NCI-H1694 (cell line): Measurements from ENCODE around the gene APEH.
"Not testable (repeated sequence)": the region's sequence is repeated elsewhere in the genome, so short reads cannot be mapped to it uniquely, and the experiment has no call there.

Experiments used
- DNase-seq: peaks from one replicate; lab custom pipeline; 2025; lab: John Stamatoyannopoulos, UW

Gene APEH

DNA sequence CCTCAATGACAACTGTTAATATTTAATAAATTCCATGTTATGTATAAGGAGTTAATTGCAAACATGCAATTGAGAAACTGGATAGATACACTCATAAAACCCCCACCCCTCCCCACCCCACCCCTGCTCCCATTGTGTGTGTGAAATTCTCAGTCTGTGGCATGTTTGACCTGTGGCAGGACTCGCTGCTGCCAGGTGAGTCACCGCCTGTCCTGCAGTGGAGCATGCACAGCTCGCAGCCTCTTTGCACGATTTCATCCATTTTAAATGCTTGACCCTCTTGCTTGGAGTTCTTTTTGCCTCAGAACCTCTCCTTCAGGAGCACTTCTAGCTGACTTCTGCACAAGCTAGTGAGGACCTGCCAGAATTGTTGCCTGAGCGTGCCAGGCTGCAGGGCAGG lies 5.3 kb upstream of the APEH start:
- no peak for DNase-seq

DNA sequence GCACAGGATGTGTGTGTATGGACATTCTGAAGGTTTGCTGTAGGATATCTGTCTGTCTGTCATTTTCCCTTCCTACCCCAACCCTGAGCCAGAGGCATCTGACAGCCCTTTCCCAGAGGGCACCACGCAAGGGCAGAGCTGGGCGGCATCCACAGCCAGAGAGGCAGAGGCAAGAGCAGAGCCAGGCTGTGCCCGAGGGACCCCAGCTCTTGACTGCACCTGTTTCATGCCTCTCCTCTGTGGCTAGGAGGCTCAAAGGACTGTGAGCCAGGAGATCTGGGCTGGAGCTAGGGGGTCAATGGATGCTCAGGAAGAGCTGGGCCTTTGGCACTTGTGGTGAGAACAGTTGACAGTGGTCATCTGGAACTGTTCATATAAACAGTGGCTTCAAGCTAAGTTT lies 4.8 kb upstream of the APEH start:
- no peak for DNase-seq

DNA sequence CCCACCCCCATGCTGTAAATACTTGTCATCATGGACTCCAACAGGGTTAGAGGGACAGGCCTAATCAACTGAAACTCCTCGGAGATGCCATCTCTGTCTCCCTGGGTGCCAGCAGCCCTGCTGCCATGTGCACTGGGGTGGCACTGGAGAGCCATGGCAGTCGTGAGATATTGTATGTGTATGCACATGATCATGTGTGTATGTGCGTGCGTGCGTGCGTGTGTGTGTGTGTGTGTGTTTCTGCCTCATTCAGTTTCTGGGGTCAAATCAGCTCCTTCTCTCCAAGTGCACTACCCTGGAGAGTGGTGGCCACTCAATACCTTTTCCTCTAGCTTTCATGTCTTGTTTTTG lies 3.2 kb upstream of the APEH start:
- DNase-seq = no peak

DNA sequence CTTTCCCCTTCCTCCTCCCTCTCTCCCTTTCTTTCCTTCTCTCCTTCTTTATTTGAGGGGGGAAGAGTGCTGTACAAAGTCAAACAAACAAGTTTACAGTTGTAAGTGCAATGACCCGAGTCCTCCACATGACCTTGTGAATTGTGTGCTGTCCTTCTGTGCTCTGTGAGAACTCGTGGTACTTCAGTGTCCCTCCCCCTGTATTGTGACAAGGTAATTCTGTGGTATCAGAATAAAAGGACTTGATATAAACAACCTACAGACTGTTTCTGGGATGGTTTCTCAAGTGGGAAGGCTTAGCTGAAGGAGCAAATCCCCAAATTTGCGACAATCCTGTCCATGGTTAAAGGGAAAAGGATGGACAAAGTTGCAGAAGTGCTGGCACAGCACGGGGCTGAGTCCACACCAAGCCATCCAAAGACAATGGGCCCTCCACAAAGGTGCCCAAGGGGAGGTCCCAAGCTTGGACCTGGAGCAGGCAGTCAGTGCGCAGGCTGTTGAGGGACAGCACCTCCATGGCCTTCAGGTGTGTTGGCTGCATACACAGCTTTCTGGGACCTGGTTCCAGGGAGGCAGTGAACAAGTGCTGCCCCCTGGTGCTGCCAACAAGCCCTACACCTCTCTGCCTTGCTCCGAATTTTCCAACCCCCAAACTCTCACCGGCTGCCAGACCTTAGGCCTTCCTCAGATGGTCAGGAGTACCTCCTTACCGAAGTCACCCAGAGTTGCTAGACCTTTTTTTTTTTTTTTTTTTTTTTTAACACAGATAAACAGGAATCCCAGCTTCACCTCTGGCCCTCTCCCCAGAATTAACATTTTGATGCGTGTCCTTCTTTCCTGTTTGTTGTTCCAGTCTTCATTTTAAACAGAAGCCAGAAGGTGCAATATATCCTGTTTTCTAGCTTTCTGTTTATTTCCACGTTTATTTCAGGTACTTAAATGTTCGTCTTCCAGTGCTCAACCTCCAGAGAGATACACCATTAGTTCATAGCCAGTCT lies 2.6 kb upstream of the APEH start:
- DNase-seq = no peak

DNA sequence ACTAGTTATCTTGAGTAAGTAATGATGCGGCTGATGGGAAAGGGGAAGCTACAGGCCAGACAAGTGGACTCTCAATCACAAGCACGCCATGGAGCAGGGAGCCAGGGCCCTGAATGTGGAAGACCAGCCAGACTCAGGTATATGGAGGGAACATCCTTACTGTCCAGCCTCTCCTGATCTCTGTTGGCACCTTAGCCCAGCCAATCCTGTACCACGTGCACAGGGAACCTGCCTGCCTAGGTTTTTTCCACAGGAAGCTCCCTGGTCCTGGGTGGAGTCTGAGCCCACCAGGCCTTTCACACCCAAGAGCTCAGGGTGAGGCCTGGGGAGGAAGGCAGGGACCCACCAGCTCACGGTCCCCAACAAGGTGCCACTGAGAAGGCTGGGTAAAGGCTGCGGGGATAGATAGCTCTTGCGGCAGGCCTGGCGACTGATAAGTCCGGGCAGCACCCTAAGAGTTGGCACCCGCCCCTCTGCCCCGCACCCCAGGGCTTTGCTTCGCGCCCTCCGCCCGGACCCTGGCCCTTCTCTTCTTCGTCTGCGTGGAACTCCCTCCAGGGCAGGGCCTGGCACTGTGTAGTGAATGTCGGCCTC lies 933 bp upstream of the APEH start:
- DNase-seq = no peak

DNA sequence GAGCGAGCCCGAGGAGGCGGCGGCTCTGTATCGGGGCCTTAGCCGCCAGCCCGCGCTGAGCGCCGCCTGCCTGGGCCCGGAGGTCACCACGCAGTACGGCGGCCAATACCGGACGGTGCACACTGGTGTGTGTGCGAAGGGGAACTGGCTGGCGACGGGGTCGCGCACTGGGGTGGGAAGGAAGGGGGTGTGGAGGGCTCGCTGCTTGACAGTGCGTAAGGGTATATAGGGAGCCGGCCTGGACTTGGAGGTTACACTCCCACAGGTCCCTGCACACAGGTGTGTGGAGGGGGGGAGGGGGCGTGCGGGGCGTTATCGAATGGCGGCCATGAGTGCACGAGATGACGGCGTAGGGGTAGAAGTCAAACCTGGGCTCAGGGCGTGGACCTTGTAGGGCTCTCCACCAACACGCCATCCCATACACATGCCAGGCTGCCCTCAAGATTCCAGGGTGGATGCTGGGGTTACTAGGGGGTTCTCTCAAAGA lies 389 bp downstream of the APEH start:
- DNase-seq = no peak

DNA sequence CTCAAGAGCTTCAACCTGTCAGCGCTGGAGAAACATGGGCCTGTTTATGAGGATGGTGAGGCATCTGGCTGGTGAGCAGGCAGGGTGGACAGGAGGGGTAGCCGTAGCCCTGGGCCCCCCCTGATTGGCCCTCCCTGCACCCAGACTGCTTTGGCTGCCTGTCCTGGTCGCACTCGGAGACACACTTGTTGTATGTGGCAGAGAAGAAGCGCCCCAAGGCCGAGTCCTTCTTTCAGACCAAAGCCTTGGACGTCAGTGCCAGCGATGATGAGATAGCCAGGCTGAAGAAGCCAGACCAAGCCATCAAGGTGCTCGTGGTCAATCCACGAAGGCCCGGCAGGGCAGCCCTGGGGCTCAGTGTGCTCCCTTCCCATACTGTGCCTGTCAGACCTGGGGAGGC lies 1.8 kb downstream of the APEH start:
- no peak for DNase-seq

DNA sequence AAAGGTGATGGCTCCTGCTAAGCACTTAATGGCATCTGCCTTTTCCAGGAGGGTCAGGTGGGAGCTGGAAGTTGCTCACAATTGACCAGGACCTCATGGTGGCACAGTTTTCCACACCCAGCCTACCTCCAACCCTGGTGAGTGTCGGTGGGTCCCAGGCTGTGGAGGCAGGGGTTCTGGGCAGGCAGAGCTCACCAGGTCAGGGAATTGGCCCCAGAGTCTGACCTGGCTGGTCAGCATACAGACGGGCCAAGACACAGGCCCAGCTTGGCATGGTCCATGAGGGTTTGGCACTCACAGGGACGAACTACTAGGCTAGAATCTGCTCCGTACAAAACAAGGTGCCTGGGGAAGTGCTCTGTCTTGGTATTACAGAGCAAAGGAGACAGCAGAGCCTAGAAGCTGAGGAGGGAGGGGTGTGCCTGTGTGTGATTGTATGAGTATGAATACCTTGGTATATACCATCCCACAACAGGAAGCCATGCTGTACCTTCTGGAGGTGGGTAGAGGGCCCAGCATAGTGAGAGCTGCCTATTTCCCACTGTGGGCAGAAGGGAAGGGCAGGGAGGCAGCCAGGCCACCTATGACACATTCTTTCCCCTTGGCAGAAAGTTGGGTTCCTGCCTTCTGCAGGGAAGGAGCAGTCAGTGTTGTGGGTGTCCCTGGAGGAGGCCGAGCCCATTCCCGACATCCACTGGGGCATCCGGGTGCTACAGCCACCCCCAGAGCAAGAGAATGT lies 6.5 kb downstream of the APEH start:
- DNase-seq = no peak

DNA sequence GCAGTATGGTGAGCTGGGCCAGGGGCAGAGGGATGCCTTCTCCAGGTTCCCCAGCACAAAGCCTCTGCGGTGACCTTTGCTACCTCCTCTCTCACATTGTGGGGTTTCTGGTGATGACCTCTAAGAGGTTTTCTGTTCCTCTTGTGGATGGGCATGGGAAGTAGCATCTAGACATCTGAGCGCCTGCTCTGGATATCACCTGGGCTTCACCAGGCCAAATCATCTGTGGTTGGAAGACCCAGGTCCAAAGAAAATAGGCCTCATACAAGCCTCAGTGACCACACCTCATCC lies 7.0 kb downstream of the APEH start:
- DNase-seq = no peak

DNA sequence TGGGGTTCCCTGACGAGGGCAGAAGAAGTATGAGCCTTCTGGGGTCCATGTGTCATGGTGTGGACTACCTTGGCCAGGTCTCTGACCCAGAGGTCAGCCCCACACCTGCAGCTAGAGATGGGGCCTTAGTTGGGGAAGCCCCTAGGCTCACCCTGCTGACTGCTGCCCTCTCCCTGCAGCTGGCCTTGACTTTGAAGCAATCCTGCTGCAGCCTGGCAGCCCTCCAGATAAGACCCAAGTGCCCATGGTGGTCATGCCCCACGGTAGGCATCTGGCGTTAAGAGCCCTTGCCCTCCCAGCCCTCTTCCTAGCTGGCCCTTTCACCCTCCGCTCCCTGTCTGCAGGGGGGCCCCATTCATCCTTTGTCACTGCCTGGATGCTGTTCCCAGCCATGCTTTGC lies 7.4 kb downstream of the APEH start:
- DNase-seq = no peak

DNA sequence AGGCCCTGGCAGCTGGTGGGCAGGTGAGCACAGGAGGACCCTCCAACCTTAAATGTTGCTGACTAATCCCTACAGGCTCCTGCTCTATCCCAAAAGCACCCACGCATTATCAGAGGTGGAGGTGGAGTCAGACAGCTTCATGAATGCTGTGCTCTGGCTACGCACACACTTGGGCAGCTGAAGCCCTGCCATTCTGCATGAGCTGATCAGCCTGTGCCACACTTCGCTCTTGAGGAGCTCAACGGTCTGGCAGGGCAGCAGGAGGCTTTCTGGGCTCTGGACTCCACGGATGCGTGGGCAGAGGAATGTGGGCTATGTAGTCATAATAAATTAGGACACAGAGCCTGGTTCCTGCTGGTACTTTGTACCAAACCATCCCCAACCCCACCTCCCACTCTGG lies 9.0 kb downstream of the APEH start:
- no peak for DNase-seq

DNA sequence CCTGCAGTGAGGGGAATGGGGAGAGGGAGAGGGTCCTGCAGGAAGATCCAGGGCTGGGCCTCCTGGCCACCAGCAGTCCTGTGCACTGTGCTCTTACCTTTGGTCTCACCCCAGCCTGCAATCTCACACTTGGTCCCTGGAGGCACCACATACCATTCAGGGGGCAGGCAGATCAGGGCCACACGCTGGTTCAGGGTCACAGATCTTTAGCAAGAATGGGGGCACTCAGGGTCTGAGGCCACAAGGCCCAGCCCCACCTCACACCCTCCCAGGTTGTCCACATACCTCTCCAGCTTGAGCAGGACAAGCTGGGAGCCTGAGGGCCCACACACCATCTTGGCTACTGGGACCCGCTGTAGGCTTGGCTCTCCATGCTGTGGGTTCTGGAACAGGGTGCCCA lies 10.3 kb downstream of the APEH start:
- DNase-seq = not testable (repeated sequence)

DNA sequence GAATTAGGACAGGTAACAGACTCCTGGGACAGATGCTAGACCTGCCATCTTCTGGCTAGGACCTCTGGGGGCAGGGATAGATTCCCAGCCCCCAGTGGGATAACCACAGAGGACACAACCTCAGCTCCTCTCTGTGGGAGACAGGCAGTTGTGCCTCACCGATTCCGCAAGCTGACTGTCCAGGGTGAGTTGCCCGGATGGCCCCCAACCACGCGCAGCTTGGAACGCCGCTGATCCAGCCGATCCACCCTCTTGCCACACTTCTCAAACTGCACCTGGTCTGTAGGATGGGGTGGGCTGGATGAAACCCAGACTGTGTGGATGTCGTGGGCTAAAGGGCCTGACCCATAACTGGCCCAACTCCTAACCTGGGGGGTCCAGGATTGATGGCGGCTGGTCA lies 11.0 kb downstream of the APEH start:
- DNase-seq = not testable (repeated sequence)

DNA sequence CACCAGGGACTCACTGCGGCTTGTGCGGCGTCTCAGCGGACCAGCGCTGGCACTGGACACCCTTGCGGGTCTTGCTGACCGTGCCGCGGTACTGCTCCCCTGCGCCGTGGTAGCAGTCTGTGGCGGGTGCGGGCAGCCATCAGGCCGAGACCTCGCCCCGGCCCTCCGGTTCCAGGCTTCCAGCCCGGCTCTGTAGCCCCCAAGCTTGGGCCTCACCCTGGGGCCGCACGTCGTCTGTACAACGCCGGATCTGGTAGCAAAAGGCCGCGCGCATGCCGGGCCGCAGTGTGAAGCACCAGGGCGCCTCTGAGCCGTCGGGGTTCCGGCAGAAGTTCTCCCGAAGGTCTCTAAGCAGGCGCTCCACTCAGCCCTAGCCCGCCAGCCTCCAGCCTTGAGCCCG lies 11.7 kb downstream of the APEH start:
- not testable (repeated sequence) for DNase-seq

DNA sequence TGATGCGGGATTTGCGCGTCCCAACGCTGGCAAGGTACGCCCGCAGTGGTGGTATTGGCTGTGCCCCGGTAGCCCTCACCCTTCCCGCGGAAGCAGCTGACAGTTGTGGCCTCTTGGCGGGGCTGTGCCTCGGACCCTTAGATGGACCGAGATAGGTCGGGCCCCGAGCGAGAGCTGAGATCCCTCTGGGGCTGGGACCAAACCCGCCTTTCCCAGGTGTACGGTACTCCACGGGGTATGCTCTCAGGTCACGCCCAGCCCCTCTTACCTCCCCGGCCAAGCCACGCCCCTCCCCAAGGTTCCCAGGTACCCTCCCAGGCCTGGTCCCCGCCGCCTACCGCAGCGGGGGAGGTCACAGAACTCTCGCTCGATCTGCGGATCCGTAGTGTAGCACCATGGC lies 12.2 kb downstream of the APEH start:
- not testable (repeated sequence) for DNase-seq

DNA sequence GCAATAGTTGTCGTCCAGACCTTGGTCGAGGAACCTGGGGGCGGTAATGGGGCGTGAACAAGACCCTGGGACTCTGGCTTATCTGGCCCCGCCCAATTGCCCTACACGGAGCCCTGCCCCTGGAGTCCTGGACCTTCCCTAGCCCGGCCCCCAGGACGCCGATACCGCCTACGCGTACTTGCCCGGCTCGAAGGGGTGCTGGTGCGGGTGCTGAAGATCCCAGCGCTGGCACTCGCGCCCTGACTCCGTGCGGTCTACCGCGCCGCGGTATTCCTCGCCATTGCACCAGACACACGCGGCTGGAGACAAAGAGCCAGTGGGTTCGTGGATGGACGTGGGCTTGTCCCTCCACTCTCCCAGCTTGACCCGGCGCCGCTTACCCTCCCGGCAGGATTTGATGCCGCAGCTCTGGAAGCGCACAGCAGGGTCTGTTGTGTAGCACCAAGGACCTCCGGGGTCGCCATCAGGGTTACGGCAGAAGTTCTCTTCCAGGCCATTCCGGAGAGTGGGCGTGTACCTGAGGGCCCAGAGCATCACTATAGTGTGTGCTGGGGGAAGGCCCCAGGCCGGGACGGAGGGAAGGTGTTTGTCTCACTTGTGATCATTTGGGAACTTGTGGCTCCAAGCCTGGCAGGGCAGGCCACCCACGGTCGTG lies 12.7 kb downstream of the APEH start:
- not testable (repeated sequence) for DNase-seq

DNA sequence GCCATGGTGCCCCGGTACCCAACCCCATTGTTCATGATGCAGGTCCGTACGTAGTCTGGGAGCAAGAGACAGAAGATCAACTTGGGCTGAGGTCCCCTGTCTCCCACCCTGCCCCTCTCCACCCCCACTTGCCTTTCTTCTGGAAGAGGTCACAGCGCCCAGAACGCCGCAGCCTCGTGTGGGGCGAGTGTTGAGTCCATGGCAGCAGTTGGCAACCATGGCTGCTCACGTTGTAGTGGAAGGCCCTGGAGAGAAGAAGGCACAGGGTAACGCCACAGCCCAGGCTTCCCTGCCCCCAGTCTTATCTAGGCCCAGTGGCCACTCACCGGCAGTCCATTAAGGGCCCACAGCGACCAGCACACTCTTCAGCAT lies 13.3 kb downstream of the APEH start:
- DNase-seq = not testable (repeated sequence)

DNA sequence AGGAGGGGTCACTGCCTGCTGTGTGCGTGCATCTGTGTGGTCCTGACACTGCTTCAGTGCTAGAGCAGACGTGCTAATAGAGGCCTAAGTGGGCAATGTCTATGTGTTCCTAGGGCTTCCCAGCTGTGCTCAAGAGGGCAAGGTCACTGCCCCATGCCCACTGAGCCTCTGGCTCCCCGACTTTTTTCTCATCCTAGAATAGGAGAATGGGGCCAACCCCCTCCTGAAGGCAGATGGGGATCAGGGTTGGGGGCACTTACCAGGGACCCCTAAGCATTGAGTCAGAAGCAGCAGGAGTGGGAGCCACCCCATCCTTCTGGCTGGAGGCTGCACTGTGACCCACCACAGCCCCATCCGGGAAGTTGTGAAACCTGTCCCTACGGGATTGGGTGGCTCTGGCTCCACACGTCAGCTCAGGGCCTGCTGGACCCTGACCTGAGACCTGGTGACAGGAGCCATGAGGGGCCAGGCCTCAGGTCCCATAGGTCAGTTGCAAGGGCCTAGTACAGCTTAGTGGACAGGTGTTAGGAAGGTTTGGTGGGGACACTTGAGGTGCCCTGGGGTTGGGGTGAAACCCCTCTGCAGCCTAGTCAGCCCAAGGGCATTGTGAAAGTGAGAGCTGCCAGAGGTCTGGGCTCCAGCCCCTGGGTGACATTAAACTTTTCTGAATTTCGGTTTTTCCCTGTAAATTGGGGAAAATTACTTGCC lies 14.3 kb downstream of the APEH start:
- DNase-seq = not testable (repeated sequence)

DNA sequence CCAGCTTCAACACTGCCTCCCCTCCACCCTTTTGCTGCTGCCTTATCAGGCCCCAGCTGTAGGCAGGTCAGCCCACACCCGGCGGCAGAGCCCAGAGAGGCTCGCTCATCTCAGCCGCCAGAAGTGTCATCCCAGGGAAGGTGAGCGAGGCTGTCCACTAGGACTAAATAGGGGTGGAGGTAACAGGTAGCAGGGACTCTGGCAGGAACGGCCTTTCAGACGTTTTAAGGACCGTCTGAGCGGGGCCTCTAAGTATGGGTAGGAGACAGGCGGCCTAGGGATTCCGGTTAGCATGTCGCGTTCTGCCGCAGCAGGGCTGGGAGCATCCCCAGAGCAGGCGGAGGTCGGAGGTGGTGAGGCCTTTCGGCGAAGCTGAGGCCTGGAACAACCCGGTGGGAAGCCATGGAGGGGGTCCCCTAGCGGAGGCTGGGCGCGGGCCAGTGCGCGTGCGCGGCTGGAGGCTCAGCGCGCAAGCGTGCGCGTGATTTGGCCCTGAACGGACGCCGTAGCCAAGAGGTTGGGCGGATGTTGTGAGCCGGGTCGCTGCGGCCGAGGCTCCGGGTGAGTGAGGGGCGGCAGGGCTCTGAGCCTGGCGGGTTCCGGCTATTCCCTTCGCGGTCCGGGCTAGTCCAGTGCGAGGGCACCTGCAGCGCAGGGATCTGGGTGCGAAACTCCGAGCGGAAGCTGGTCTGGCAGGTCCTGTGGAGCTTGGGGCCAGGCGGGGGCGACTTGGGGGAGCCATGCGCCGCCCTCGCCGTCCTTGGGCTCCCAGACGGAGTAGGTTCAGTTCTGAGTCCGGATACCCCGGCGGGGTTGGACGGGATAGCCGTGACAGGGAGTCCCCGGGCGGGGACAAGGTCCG lies 15.1 kb downstream of the APEH start, which contains the start of the genes MST1 and RNF123:
Gene MST1, minus strand, starts transcription at position 429 of the 862 bp plus-strand sequence. CDS start 783 bp downstream, outside the sequence.
Gene RNF123, plus strand, starts transcription at position 512 of the 862 bp plus-strand sequence. CDS start 1,609 bp downstream, outside the sequence.
- DNase-seq = no peak

DNA sequence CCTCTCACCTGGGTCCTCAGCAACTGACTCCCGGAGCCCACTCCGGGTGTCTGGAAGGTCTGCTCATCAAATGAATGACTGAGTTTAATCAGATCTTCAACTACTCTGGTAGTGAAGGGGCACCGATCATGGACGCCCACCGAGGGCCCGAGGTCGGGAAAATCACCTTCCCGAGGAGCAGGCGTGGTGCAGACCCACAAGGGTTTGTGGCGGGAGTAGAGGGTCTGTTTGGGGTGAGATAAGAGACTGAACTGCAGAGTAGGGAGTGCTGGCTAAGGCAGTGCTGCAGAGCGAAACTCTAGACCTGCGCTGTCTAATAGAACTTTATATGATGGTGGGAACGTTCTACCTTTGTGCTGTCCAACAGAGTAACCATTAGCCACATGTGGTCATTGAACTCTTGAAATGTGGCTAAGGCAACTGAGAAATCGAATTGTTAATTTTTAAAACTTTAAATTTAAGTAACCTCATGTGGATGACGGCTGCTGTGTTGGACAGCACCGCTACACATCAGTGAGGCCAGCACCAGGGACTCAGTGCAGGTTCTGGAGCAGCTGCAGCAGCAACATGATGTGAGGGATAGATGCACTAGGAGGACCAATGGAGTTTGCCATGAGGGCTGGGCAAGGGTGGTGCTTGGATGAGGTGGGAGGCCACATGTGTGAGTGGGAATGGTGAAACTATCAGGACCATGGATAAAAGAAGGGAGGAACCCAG lies 15.9 kb downstream of the APEH start:
- not testable (repeated sequence) for DNase-seq
